H1 (cell line): ENCODE data around the gene MRPL4. TPM values are rescaled to one million over a fixed set of nuclear protein-coding genes. Genes with fewer than 3 reads are reported as not detected.

Experiments
- ATF3 ChIP-seq: IDR thresholded peaks from 2 replicates; pipeline ENCODE4 v1.6.1; 2011; ENCODE audit warnings: low read depth, mild to moderate bottlenecking, low read length; ENCODE audit not compliant: insufficient read depth
- BRCA1 ChIP-seq: IDR thresholded peaks from 2 replicates; pipeline ENCODE4 v1.6.1; 2012; ENCODE audit warnings: low read depth, low read length, improper control_type of control experiment
- CEBPB ChIP-seq: IDR thresholded peaks from 2 replicates; pipeline ENCODE4 v1.6.1; 2012; ENCODE audit warnings: low read depth, low read length
- CHD7 ChIP-seq: fragments of 300-600 bp; sonication (generic); IDR thresholded peaks from 2 replicates; pipeline ENCODE4 v1.7.1; 2012; ENCODE audit warnings: low read length, moderate library complexity, mild to moderate bottlenecking, inconsistent platforms; ENCODE audit not compliant: insufficient replicate concordance
- SIN3A ChIP-seq, 2 experiments: IDR thresholded peaks in 1 of 2; conservative IDR thresholded peaks in 1 of 2; 2 replicates each; pipeline ENCODE4 v1.6.1; 2011 to 2012; ENCODE audit warnings: low read length in 2 of 2, improper control_type of control experiment in 1 of 2, low read depth in 1 of 2, mild to moderate bottlenecking in 1 of 2
- polyA plus RNA-seq, 7 experiments: library from polyadenylated mRNA; depleted of rRNA in 3 of 7; stranded (reverse) in 5 of 7; unstranded in 2 of 7; fragments of >200 nt in 5 of 7; fragments of 200-250 nt in 2 of 7; gene quantifications; 1 replicate in 5 of 7; 2 replicates in 1 of 7; 4 replicates in 1 of 7; pipeline versions ENCODE4 v1.2.1 to v1.2.3, GENCODE V29; 2011 to 2013; ENCODE audit warnings: missing spikeins in 2 of 7, mixed read lengths in 2 of 7
- total RNA-seq: library from RNA; stranded (reverse); fragmentation: NEBNext Ultra II Directional; extraction: Animal tissue kit (Norgen Biotek cat#: 25700); gene quantifications from 2 replicates; pipeline ENCODE4 v1.2.1, GENCODE V29; 2021

The MRPL4 gene
- total and polyA plus RNA-seq, 2 of the 8 experiments (the other 6 are each of a cell fraction or from before 2014, with no cell fraction given) = 82.3 to 187 TPM

GRCh38 chr19:10279737-10280442 lies 27.9 kb downstream of the MRPL4 start (continued):
- TF ChIP-seq CHD7 (no peak), BRCA1 (no peak), SIN3A (conservative IDR thresholded peaks at IDR 0.05 in 1 of 2, IDR thresholded peaks at IDR 0.05 in 1 of 2; ENCODE audit: low read depth in 1 of 2, low read length in 2 of 2) (no peak), CEBPB (no peak), ATF3 (no peak)
